Endothelial cell of umbilical vein (primary cell): Measurements from ENCODE around the gene LSM2. TPM values are rescaled to one million over a fixed set of nuclear protein-coding genes. Genes with fewer than 3 reads are reported as not detected.

Source experiments
- BruUV-seq: library from RNA; stranded (reverse); fragments of 400-500 nt; replicated peaks from 2 replicates; lab custom pipeline; 2021; lab: Mats Ljungman, UMichigan
- CTCF ChIA-PET: fragments of 300-600, 350-600 bp; sonication (Branson Sonifier 250); formaldehyde crosslinking; loops from one replicate; lab custom pipeline; 2021; ENCODE audit warnings: antibody characterized with exemption, inconsistent platforms; lab: Charles Lee
- POLR2A ChIA-PET: fragments of 300-600, 350-600 bp; sonication (Branson Sonifier 250); formaldehyde crosslinking; loops from one replicate; lab custom pipeline; 2021; ENCODE audit warnings: antibody characterized with exemption, inconsistent platforms; lab: Charles Lee
- DNase-seq: peaks from one replicate; pipeline ENCODE4 v3.0.0-alpha.2; 2011; ENCODE audit warnings: low read depth, low spot score
- FAIRE-seq: peaks from 2 replicates; lab custom pipeline; 2011; peaks lifted over from hg19 to GRCh38; lab: Jason Lieb, UNC
- H2AFZ ChIP-seq: 2 replicates; pipeline ENCODE4 v1.6.0; 2012; ENCODE audit warnings: low read depth, low read length, control low read depth, inconsistent platforms
- H3K27ac ChIP-seq: 2 replicates; pipeline ENCODE4 v1.5.1; 2011; ENCODE audit warnings: low read depth, mild to moderate bottlenecking, control low read depth, low read length, moderate library complexity; ENCODE audit not compliant: insufficient read depth
- H3K27me3 ChIP-seq, 2 experiments: 2 replicates each; pipeline versions ENCODE4 v1.6.0 to v1.6.1; 2011; ENCODE audit warnings: low read length in 2 of 2, mixed read lengths in 1 of 2; ENCODE audit not compliant: control insufficient read depth in 2 of 2, insufficient read depth in 2 of 2
- H3K36me3 ChIP-seq, 2 experiments: 2 replicates in 1 of 2; 3 replicates in 1 of 2; pipeline ENCODE4 v1.5.1; 2011; ENCODE audit warnings: low read length in 2 of 2, mild to moderate bottlenecking in 1 of 2, moderate library complexity in 1 of 2; ENCODE audit not compliant: control insufficient read depth in 2 of 2, insufficient read depth in 2 of 2; ENCODE audit errors: extremely low read depth in 1 of 2
- H3K4me1 ChIP-seq: 3 replicates; pipeline ENCODE4 v1.5.1; 2011; ENCODE audit warnings: mild to moderate bottlenecking, low read length; ENCODE audit not compliant: control insufficient read depth, insufficient read depth; ENCODE audit errors: extremely low read depth
- H3K4me2 ChIP-seq: 2 replicates; pipeline ENCODE4 v1.6.1; 2011; ENCODE audit warnings: low read length, control low read depth, mixed read lengths; ENCODE audit not compliant: insufficient read depth
- H3K4me3 ChIP-seq, 3 experiments: fragments of 200-600 bp in 1 of 3; sonication (generic), shearing (Covaris generic) in 1 of 3; replicated peaks in 1 of 3; 2 replicates each; pipeline ENCODE4 v1.5.1; 2011 to 2016; ENCODE audit warnings: control low read depth in 3 of 3, low read length in 3 of 3, mild to moderate bottlenecking in 2 of 3, inconsistent platforms in 1 of 3, low read depth in 1 of 3, moderate library complexity in 1 of 3; ENCODE audit not compliant: insufficient read depth in 1 of 3
- H3K79me2 ChIP-seq: 2 replicates; pipeline ENCODE4 v1.6.0; 2012; ENCODE audit warnings: low read length, inconsistent platforms; ENCODE audit not compliant: control insufficient read depth, insufficient read depth
- H3K9ac ChIP-seq: replicated peaks from 2 replicates; pipeline ENCODE3; 2011; ENCODE audit warnings: low read length, control low read depth; ENCODE audit not compliant: insufficient read depth; ENCODE audit errors: extremely low read depth
- H3K9me1 ChIP-seq: replicated peaks from 3 replicates; pipeline ENCODE4 v1.6.0; 2011; ENCODE audit warnings: mild to moderate bottlenecking, low read length; ENCODE audit not compliant: control insufficient read depth, insufficient read depth; ENCODE audit errors: extremely low read depth
- H3K9me3 ChIP-seq: replicated peaks from 2 replicates; pipeline ENCODE4 v1.5.1; 2012; ENCODE audit warnings: low read length, inconsistent platforms; ENCODE audit not compliant: control insufficient read depth, insufficient read depth
- H4K20me1 ChIP-seq: replicated peaks from 2 replicates; pipeline ENCODE3; 2011; ENCODE audit warnings: mild to moderate bottlenecking, low read length; ENCODE audit not compliant: control insufficient read depth, insufficient read depth; ENCODE audit errors: extremely low read depth
- EZH2 ChIP-seq: IDR thresholded peaks from 2 replicates; pipeline ENCODE4 v1.6.1; 2012; ENCODE audit warnings: borderline replicate concordance, low read depth, mild to moderate bottlenecking, moderate library complexity, low read length, inconsistent platforms; ENCODE audit not compliant: severe bottlenecking
- FOS ChIP-seq: IDR thresholded peaks from 2 replicates; pipeline ENCODE4 v1.6.1; 2011; ENCODE audit warnings: mild to moderate bottlenecking, low read length, moderate library complexity, borderline replicate concordance; ENCODE audit not compliant: insufficient read depth
- GATA2 ChIP-seq: IDR thresholded peaks from 2 replicates; pipeline ENCODE4 v1.7.0; 2011; ENCODE audit warnings: low read depth, mild to moderate bottlenecking, moderate library complexity, mixed read lengths, low read length; ENCODE audit not compliant: insufficient read length, insufficient read depth
- JUN ChIP-seq: IDR thresholded peaks from 2 replicates; pipeline ENCODE4 v1.6.1; 2011; ENCODE audit warnings: borderline replicate concordance, low read depth; ENCODE audit not compliant: insufficient read length, insufficient read depth
- MYC ChIP-seq: IDR thresholded peaks from one replicate; pipeline ENCODE4 v1.6.1; 2011; ENCODE audit warnings: mild to moderate bottlenecking, low read depth, low read length
- POLR2A ChIP-seq: IDR thresholded peaks from 2 replicates; pipeline ENCODE4 v1.6.1; 2012; ENCODE audit warnings: low read depth, mild to moderate bottlenecking, control low read depth, low read length
- POLR2AphosphoS5 ChIP-seq: IDR thresholded peaks from 2 replicates; pipeline ENCODE4 v1.6.1; 2012; ENCODE audit warnings: low read depth, mild to moderate bottlenecking, control low read depth, low read length, moderate library complexity; ENCODE audit not compliant: insufficient read depth
- dilution Hi-C: fragments of 300-500 bp; cut with MboI; formaldehyde crosslinking; loops from one replicate; pipeline ENCODE4 v1.15.0; 2019; ENCODE audit warnings: low sequenced_read_pairs; ENCODE audit not compliant: extremely low pct_ligation_motif_present
- intact Hi-C: fragments of 100-400 bp; cut with micrococcal nuclease; formaldehyde crosslinking; loops from one replicate; pipeline ENCODE4 v1.10.0; 2022
- polyA plus RNA-seq, 4 experiments: library from polyadenylated mRNA; depleted of rRNA in 3 of 4; stranded (reverse) in 3 of 4; unstranded in 1 of 4; fragments of >200 nt; gene quantifications; 2 replicates each; pipeline versions ENCODE4 v1.2.1 to v1.2.3, GENCODE V29; 2011 to 2012; ENCODE audit warnings: missing spikeins in 1 of 4
- total RNA-seq: library from RNA; stranded (reverse); gene quantifications from 2 replicates; pipeline ENCODE4 v1.2.3, GENCODE V29; 2021
- TF ChIP-seq, protein P1 (sequence below), 2 donors: IDR thresholded peaks; 1 replicate in 1 of 2; 2 replicates in 1 of 2; pipeline ENCODE4 v1.5.1; 2011; ENCODE audit warnings: low read length in 2 of 2, mild to moderate bottlenecking in 2 of 2, moderate library complexity in 2 of 2, control low read depth in 1 of 2, inconsistent platforms in 1 of 2, low read depth in 1 of 2; ENCODE audit not compliant: insufficient read depth in 1 of 2; ENCODE audit errors: extremely low read depth in 1 of 2
- TF ChIP-seq, protein P2 (sequence below): IDR thresholded peaks from 2 replicates; pipeline ENCODE4 v1.6.1; 2011; ENCODE audit not compliant: insufficient read depth, insufficient read length

The LSM2 gene
- total and polyA plus RNA-seq, 2 donors (not counting 3 experiments of a cell fraction or from before 2014, with no cell fraction given): 78.1 to 86.0 TPM

DNA sequence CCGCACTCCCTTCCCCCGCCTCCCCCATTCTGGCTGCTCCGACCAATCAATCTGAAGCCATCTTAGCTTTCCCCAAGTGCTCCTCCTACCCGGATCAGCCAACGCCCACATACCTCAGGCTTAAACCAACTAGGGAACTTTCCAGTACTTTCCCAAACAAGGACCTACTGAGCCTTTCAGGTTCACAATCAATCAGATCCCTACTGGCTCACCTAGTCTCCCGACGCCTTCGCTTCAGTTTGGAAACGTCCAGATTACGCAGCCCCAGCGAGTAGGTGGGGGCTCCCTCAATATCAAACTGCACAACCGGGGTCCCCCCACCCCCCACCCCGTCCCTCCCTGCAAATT is 7.9 kb upstream of the LSM2 start:
- peak; percentile 96 for DNase-seq
- FAIRE-seq: no peak

DNA sequence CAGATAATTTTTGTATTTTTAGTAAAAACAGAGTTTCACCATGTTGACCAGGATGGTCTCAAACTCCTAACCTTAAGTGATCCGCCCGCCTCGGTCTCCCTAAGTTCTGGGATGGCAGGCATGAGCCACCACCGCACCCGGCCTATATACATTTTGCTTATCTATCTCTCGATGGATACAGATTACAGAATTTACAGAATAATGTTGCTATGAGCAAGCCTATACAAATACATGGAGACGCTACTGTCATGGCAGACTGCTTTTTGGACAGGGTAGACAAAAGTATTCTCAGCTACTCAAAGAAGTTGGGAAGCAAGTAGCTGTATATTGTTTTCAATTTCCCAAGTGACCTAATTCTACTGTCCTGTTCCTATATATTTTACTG is 6.7 kb upstream of the LSM2 start:
- Histone ChIP-seq H3K4me3 (no peak overlapping the region), H2AFZ (peak overlapping the region; percentile 82), H3K4me2 (peak overlapping the region; percentile 79), H3K27me3 (no peaks in the 10 kb centered on the region), H3K4me1 (peaks cover 20% of the 10 kb centered on the region), H3K27ac (no peak overlapping the region), H3K9ac (peak overlapping the region; percentile 54), H3K36me3 (no peaks in the 10 kb centered on the region), H4K20me1 (no peaks in the 10 kb centered on the region), H3K9me1 (no peaks in the 10 kb centered on the region), H3K9me3 (no peaks in the 10 kb centered on the region), H3K79me2 (peaks cover 13% of the 10 kb centered on the region)
- DNase-seq (no peak), FAIRE-seq (peak; percentile 62)
- no TSS peak for BruUV-seq
- CTCF ChIA-PET: interaction anchor here (1.0 to 3.3 kb wide), 6 partner anchors 14 to 84 kb away, joined by 3 to 18 read pairs (median 8); partner anchors contain the start of genes HSPA1B and VARS1
- intact Hi-C loops (no loop called here), dilution Hi-C loops (no loop called here)
- TF ChIP-seq MYC (no peak), POLR2A (no peak), POLR2AphosphoS5 (no peak), EZH2 (no peak), FOS (no peak), GATA2 (no peak), JUN (no peak)
- TF ChIP-seq, protein P1, sequence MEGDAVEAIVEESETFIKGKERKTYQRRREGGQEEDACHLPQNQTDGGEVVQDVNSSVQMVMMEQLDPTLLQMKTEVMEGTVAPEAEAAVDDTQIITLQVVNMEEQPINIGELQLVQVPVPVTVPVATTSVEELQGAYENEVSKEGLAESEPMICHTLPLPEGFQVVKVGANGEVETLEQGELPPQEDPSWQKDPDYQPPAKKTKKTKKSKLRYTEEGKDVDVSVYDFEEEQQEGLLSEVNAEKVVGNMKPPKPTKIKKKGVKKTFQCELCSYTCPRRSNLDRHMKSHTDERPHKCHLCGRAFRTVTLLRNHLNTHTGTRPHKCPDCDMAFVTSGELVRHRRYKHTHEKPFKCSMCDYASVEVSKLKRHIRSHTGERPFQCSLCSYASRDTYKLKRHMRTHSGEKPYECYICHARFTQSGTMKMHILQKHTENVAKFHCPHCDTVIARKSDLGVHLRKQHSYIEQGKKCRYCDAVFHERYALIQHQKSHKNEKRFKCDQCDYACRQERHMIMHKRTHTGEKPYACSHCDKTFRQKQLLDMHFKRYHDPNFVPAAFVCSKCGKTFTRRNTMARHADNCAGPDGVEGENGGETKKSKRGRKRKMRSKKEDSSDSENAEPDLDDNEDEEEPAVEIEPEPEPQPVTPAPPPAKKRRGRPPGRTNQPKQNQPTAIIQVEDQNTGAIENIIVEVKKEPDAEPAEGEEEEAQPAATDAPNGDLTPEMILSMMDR (IDR thresholded peaks at IDR 0.05; ENCODE audit: extremely low read depth in 1 of 2, insufficient read depth in 1 of 2, low read depth in 1 of 2, low read length in 2 of 2): no peak
- TF ChIP-seq, protein P2, sequence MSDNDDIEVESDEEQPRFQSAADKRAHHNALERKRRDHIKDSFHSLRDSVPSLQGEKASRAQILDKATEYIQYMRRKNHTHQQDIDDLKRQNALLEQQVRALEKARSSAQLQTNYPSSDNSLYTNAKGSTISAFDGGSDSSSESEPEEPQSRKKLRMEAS: no peak
- POLR2A ChIA-PET: interaction anchor here (1.4 to 2.3 kb wide), 3 partner anchors 13 to 76 kb away, joined by 6 to 43 read pairs (median 11); partner anchors contain the start of gene HSPA1B

More for the DNA sequence above, 7.9 kb upstream of the LSM2 start:
- peak overlapping the region; percentile 14 for H2AFZ ChIP-seq
- ChIA-PET CTCF (interaction anchor here (0.6 to 3.3 kb wide), 10 partner anchors 8 to 133 kb away, joined by 3 to 18 read pairs (median 4); partner anchors contain the start of genes HSPA1B, LSM2, LY6G5C and VARS1), POLR2A (interaction anchor here (0.6 to 2.3 kb wide), 13 partner anchors 8 to 156 kb away, joined by 3 to 43 read pairs (median 4); partner anchors contain the start of genes HSPA1B, LSM2, MSH5 and NEU1)
- no peaks in the 10 kb centered on the region for H3K9me3 ChIP-seq
- peak overlapping the region; percentile 65 for H3K27ac ChIP-seq
- H3K36me3 ChIP-seq: no peaks in the 10 kb centered on the region
- H3K4me2 ChIP-seq: peak overlapping the region; percentile 54
- no peaks in the 10 kb centered on the region for H3K9me1 ChIP-seq
- H3K79me2 ChIP-seq: peaks cover 16% of the 10 kb centered on the region
- peaks cover 21% of the 10 kb centered on the region for H3K4me1 ChIP-seq
- H4K20me1 ChIP-seq: no peaks in the 10 kb centered on the region
- peak overlapping the region; percentile 30 for H3K9ac ChIP-seq
- dilution Hi-C loops (no loop called here), intact Hi-C loops (loop anchor here (2.0 kb wide), 1 partner anchor 20 kb away; the partner anchor contains the start of gene VARS1)
- no peaks in the 10 kb centered on the region for H3K27me3 ChIP-seq
- TF ChIP-seq, protein P1 (IDR thresholded peaks at IDR 0.05; ENCODE audit: extremely low read depth in 1 of 2, insufficient read depth in 1 of 2, low read depth in 1 of 2, low read length in 2 of 2): no peak
- TF ChIP-seq POLR2A: peak; percentile 18
- no TSS peak for BruUV-seq
- H3K4me3 ChIP-seq: peak overlapping the region; percentile 33 to 83 (median 37)
